ENCODE measurements around the gene VWC2. TPM values are rescaled to one million over a fixed set of nuclear protein-coding genes. Genes with fewer than 3 reads are reported as not detected.

Gene VWC2
- total RNA-seq, 4 donors from 2014 or later: under 0.01 to 0.22 (median 0.18) TPM

DNA sequence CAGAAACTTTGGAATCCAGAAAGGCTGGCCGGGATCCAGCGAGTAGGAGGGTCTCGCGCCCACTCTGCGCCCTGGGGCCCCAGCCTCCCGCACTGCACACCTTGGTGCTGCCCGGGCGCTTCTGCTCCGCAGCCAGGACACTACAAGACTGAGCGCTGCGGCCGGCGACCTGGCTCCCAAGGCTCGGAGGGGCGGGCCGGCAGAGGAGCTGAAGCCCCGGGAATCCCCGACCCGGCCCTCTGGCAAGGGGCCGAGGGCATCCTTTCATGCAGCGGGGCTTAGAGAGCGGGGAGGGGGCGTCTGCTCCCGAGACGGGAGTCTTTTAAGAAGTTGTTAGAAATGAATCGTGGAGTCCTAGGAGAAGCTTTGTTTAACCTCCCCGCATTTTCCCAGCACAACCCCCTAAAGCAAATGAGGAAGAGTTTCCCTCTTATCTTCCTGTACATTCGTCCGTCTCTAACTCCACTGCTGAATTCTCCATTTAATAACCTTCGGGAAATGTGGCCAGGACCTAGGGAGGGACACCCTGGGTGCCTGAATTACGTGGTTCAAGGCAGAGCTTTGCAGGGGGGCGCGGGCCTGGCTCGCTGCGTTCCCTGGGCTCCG, 1.1 kb downstream of the VWC2 start:
- TF ChIP-seq, protein P1, sequence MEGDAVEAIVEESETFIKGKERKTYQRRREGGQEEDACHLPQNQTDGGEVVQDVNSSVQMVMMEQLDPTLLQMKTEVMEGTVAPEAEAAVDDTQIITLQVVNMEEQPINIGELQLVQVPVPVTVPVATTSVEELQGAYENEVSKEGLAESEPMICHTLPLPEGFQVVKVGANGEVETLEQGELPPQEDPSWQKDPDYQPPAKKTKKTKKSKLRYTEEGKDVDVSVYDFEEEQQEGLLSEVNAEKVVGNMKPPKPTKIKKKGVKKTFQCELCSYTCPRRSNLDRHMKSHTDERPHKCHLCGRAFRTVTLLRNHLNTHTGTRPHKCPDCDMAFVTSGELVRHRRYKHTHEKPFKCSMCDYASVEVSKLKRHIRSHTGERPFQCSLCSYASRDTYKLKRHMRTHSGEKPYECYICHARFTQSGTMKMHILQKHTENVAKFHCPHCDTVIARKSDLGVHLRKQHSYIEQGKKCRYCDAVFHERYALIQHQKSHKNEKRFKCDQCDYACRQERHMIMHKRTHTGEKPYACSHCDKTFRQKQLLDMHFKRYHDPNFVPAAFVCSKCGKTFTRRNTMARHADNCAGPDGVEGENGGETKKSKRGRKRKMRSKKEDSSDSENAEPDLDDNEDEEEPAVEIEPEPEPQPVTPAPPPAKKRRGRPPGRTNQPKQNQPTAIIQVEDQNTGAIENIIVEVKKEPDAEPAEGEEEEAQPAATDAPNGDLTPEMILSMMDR (IDR thresholded peaks at IDR 0.05; ENCODE audit: low read depth): no peak

DNA sequence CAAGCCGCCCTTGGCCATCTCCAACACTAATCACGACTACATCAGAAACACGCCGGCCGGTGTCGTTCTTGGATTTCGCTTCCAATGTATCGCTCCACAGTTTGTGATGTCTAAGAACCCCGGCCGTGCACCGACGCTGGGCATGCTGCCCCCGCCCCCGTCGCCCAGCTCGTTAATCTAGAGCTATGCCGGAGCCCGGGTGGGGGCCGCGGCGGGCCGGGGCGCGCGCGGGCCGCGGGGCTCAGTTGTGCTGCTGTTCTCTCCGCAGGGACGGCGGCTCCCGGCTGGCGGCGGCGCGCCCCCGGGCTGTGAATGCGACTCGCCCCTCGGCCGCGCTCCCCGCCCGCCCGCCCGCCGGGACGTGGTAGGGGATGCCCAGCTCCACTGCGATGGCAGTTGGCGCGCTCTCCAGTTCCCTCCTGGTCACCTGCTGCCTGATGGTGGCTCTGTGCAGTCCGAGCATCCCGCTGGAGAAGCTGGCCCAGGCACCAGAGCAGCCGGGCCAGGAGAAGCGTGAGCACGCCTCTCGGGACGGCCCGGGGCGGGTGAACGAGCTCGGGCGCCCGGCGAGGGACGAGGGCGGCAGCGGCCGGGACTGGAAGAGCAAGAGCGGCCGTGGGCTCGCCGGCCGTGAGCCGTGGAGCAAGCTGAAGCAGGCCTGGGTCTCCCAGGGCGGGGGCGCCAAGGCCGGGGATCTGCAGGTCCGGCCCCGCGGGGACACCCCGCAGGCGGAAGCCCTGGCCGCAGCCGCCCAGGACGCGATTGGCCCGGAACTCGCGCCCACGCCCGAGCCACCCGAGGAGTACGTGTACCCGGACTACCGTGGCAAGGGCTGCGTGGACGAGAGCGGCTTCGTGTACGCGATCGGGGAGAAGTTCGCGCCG, 1.9 kb downstream of the VWC2 start:
- TF ChIP-seq, protein P1 (IDR thresholded peaks at IDR 0.05; ENCODE audit: low read depth): no peak

DNA sequence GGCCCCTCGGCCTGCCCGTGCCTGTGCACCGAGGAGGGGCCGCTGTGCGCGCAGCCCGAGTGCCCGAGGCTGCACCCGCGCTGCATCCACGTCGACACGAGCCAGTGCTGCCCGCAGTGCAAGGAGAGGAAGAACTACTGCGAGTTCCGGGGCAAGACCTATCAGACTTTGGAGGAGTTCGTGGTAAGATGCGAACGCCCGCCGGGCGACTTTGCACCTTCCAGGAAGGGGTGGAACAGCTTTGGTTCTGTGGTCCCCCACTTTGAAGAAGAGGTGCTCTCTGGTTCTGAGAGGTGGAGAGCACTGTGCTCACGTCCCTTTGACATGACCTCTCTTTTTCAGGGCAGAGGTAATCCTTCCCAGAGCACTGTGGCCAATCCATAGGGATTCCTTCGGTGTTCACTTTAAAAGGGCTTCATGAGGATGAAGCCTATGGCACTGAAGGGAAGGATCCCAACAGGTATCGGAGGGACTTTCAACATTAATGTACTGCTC, 2.6 kb downstream of the VWC2 start:
- TF ChIP-seq, protein P1 (IDR thresholded peaks at IDR 0.05; ENCODE audit: low read depth): no peak

DNA sequence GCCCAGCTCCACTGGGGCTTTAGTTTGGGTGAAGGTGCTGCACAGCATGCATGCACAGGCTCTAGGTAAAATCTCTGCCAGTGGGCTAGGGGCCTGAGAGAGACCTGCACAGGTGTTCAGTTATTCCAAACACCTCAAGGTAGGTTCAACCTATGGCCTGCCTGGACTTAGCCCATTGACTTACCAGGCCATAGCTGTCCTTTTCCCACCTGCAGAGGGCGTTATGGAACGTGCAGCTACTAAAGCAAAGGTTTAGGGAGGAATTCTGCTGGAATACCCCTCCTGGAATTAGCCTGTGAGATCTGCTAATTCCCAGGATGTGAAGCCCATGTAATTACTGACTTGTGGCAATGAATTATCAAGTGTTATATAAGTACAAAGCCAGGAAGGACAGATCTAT, 3.6 kb downstream of the VWC2 start:
- TF ChIP-seq, protein P1 (IDR thresholded peaks at IDR 0.05; ENCODE audit: low read depth): no peak

DNA sequence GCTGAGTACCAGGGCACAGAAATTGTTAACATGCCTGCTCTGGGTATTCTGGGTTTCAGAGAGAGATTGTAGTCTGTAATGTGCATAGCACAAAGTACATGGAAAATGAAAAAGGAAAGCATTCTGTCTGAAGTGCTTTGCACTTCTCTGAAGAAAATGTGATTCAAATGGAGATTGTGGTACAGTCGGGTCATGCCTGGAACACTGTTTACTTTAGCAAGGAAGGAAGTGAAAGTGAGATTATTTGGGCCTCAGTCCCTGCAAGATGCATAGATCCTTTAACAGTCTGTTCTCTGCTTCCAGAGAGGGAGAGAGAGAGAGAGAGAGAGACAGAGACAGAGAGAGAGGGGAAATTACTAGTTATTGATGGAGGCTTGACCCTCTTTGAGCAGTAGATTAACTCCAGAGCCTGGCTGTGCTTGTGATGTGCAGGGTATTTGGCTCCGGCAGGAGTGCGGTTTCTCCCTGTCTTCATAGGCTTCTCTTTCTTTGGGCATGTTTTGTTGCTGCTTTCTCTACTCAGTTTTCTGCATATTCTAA, 5.4 kb downstream of the VWC2 start:
- TF ChIP-seq, protein P1 (IDR thresholded peaks at IDR 0.05; ENCODE audit: low read depth): no peak

DNA sequence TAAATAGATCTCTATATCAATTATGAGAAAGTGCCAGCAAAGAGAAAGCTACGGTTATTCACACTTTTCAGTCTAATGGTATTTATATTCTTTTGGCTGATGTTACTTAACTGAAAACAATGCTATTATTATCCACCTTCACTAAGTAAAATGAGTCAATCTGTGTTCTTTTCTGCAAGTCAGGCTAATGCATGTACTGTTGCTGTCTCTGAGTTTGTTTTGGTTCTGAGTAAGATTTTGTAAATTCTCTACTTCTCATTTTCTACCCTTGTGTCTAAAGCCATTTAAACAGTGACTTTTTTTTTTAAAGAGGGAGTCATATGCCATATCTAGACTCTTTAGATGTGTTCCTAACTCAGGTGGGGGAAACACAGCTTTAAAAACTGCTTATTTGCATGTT, 7.5 kb downstream of the VWC2 start:
- TF ChIP-seq, protein P1 (IDR thresholded peaks at IDR 0.05; ENCODE audit: low read depth): no peak

DNA sequence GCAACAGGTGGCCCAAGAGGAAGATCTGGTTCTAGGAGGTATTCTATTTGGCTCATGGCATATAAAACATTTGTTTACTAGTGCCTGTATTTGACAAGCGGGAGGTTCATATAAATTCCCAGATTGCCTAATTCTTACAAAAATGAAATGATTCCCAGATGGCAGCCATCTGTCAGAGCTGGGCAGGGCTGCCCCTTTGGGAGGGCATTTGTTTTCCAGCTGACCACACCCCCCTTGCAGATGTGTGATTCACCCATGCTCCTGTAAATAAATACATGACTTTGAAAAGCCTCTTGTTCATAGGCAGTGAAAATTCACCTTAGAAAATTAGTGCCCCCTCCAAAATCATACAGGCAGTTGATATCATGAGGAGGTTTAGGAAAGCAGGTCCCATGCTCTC, 8.6 kb downstream of the VWC2 start:
- TF ChIP-seq, protein P1 (IDR thresholded peaks at IDR 0.05; ENCODE audit: low read depth): no peak
